Stimulated activated memory B cell treated with anti-CD40 and anti-IgM and Interleukin-4, amounts not matched to agents 10 μg/mL and 1 μg/mL and 100 μg/mL, for 72 hours (primary cell): ENCODE data around the gene ZFYVE21.

Experiments used
- ATAC-seq: fragments of 150-1000 bp; cut with Tn5 transposase; 2 replicates; pipeline ENCODE4 v1.10.0; 2021
- H3K27ac Mint-ChIP-seq: one replicate; pipeline ENCODE4 v1.8.0; 2022; ENCODE audit warnings: mild to moderate bottlenecking, mixed read lengths
- H3K27me3 Mint-ChIP-seq: one replicate; pipeline ENCODE4 v1.8.0; 2022; ENCODE audit warnings: mixed read lengths
- H3K36me3 Mint-ChIP-seq: one replicate; pipeline ENCODE4 v1.8.0; 2022; ENCODE audit warnings: mixed read lengths
- H3K4me1 Mint-ChIP-seq: one replicate; pipeline ENCODE4 v1.8.0; 2022; ENCODE audit warnings: mixed read lengths
- H3K4me3 Mint-ChIP-seq: one replicate; pipeline ENCODE4 v1.8.0; 2022; ENCODE audit warnings: mild to moderate bottlenecking, moderate library complexity, mixed read lengths
- H3K9me3 Mint-ChIP-seq: one replicate; pipeline ENCODE4 v1.8.0; 2022; ENCODE audit warnings: mixed read lengths

The ZFYVE21 gene

GRCh38 chr14:103715052-103716000 lies at the start of gene ZFYVE21, which contains the start of gene XRCC3:
TSS of gene ZFYVE21 (plus strand) at chr14:103715810. CDS start at chr14:103715842, 32 bp downstream.
TSS of gene XRCC3 (minus strand) at chr14:103715451. CDS start at chr14:103711087, 4,364 bp downstream.
- H3K4me3 Mint-ChIP-seq: peak within 1 kb of the TSS; percentile 88
- H3K36me3 Mint-ChIP-seq: no peaks in the 10 kb centered on the region
- H3K9me3 Mint-ChIP-seq: no peaks in the 10 kb centered on the region
- peaks cover 51% of the 10 kb centered on the region for H3K4me1 Mint-ChIP-seq
- peak within 1 kb of the TSS; percentile 75 for H3K27ac Mint-ChIP-seq
- ATAC-seq: peak; percentile 97
- H3K27me3 Mint-ChIP-seq: no peaks in the 10 kb centered on the region

DNA sequence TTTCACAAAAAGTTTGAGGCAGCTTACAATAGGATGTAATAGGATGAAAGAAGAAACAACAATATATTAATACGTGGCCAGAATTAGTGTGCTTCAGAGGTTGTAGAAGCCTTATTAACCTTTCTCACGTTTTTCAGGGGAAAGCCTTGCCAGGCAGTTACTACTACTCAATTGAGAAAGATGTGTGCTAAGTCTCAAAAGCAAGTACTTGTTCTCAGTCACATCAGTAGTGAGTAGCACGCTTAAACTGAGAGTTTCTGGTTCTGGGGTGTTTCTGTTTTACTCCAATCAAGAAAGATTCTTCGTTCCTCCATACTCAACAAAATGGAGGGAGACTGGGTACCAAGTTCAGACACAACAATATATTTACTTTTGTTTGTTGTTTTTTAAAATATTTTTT lies 47.9 kb upstream of the ZFYVE21 start:
- peaks cover 31% of the 10 kb centered on the region for H3K36me3 Mint-ChIP-seq
- H3K27me3 Mint-ChIP-seq: no peaks in the 10 kb centered on the region
- ATAC-seq: no peak
- H3K27ac Mint-ChIP-seq: no peak overlapping the region
- H3K4me3 Mint-ChIP-seq: no peak overlapping the region
- no peaks in the 10 kb centered on the region for H3K4me1 Mint-ChIP-seq
- H3K9me3 Mint-ChIP-seq: no peaks in the 10 kb centered on the region

DNA sequence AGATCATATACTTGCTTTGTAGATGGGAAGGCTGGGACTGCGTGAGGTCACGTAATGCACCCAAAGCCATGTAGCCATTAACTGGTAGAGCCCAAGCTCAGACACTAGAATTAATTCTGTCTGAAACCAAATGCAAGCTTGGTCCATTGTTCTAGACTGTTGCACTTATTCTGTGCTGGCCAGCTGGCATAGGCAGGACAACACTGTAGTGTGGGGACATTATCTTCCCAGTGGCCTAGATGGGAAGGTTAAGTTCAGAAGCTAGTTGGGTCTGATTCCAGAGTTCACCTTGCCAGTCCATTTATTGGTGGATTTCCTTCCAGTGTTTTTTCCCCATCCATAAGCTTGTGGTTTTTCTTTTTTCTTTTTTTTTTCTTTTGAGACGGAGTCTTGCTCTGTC lies 47.5 kb upstream of the ZFYVE21 start:
- no peak overlapping the region for H3K27ac Mint-ChIP-seq
- H3K9me3 Mint-ChIP-seq: no peaks in the 10 kb centered on the region
- no peak overlapping the region for H3K4me3 Mint-ChIP-seq
- no peak for ATAC-seq
- H3K27me3 Mint-ChIP-seq: no peaks in the 10 kb centered on the region
- no peaks in the 10 kb centered on the region for H3K4me1 Mint-ChIP-seq
- H3K36me3 Mint-ChIP-seq: peaks cover 35% of the 10 kb centered on the region

GRCh38 chr14:103669370-103669769 lies 46.2 kb upstream of the ZFYVE21 start:
- Mint-ChIP-seq H3K36me3 (peaks cover 35% of the 10 kb centered on the region), H3K27ac (no peak overlapping the region)

GRCh38 chr14:103671911-103672310 lies 43.7 kb upstream of the ZFYVE21 start:
- Mint-ChIP-seq H3K27ac (no peak overlapping the region), H3K27me3 (no peaks in the 10 kb centered on the region), H3K36me3 (peaks cover 49% of the 10 kb centered on the region), H3K4me3 (no peak overlapping the region), H3K9me3 (no peaks in the 10 kb centered on the region), H3K4me1 (no peaks in the 10 kb centered on the region)
- ATAC-seq: no peak

More at GRCh38 chr14:103669370-103669769, 46.2 kb upstream of the ZFYVE21 start:
- Mint-ChIP-seq H3K4me3 (no peak overlapping the region), H3K4me1 (no peaks in the 10 kb centered on the region), H3K27me3 (no peaks in the 10 kb centered on the region), H3K9me3 (no peaks in the 10 kb centered on the region)
- no peak for ATAC-seq

DNA sequence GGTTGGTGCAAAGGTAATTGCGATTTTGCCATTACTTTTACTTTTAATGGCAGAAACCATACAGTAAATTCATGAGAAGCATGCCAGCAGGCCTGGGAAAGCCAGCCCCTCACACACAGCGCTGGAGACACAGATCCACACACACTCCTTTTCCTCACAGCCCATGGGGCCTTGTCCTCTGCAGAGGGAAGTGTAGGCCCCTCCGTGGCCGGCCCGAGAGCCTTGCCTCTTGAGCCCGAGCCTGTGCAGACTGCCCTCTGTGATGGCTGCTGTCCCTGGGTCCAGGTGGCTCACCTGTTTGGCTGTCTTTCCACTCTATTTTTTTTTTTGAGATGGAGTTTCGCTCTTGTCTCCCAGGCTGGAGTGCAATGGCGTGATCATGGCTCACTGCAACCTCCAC lies 39.7 kb upstream of the ZFYVE21 start:
- no peaks in the 10 kb centered on the region for H3K27me3 Mint-ChIP-seq
- H3K36me3 Mint-ChIP-seq: peaks cover 55% of the 10 kb centered on the region
- H3K9me3 Mint-ChIP-seq: no peaks in the 10 kb centered on the region
- peaks cover 10% of the 10 kb centered on the region for H3K4me1 Mint-ChIP-seq
- no peak for ATAC-seq
- no peak overlapping the region for H3K4me3 Mint-ChIP-seq
- no peak overlapping the region for H3K27ac Mint-ChIP-seq

GRCh38 chr14:103676881-103677675 lies 38.5 kb upstream of the ZFYVE21 start:
- H3K9me3 Mint-ChIP-seq: no peaks in the 10 kb centered on the region
- peaks cover 10% of the 10 kb centered on the region for H3K4me1 Mint-ChIP-seq
- no peak overlapping the region for H3K27ac Mint-ChIP-seq
- no peak for ATAC-seq
- peaks cover 48% of the 10 kb centered on the region for H3K36me3 Mint-ChIP-seq
- no peaks in the 10 kb centered on the region for H3K27me3 Mint-ChIP-seq
- H3K4me3 Mint-ChIP-seq: no peak overlapping the region

- Mint-ChIP-seq H3K27me3 (no peaks in the 10 kb centered on the region), H3K4me3 (no peak overlapping the region), H3K4me1 (peaks cover 10% of the 10 kb centered on the region), H3K9me3 (no peaks in the 10 kb centered on the region), H3K36me3 (peaks cover 32% of the 10 kb centered on the region), H3K27ac (peak overlapping the region; percentile 41)
- peak; percentile 98 for ATAC-seq
Observed at GRCh38 chr14:103679351-103679750, 36.3 kb upstream of the ZFYVE21 start.

GRCh38 chr14:103680491-103681231 lies 34.9 kb upstream of the ZFYVE21 start:
- Mint-ChIP-seq H3K27ac (peak overlapping the region; percentile 41), H3K9me3 (no peaks in the 10 kb centered on the region), H3K4me1 (peaks cover 10% of the 10 kb centered on the region), H3K27me3 (no peaks in the 10 kb centered on the region), H3K4me3 (no peak overlapping the region), H3K36me3 (peaks cover 31% of the 10 kb centered on the region)
- ATAC-seq: no peak

DNA sequence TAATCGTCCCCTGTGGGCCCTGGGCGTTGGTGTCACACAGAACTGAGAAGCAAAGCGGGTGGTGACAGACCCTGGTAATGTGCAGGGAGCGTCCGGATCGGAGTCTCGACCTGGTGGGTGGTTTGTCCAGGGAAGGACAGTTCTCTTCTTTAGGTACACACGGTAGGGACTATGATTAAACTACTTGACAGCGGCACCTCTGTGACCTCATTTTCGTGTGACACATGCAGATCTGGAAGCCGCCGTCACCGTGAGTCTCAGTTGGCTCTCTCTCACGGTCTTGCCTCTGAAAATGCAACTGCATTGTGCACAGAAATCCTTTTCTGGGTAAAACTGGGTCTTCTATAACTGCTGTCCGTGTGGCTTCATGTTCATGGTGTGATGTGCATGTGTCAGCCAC lies 32.5 kb upstream of the ZFYVE21 start:
- no peaks in the 10 kb centered on the region for H3K27me3 Mint-ChIP-seq
- no peaks in the 10 kb centered on the region for H3K9me3 Mint-ChIP-seq
- no peak for ATAC-seq
- no peak overlapping the region for H3K4me3 Mint-ChIP-seq
- peaks cover 11% of the 10 kb centered on the region for H3K4me1 Mint-ChIP-seq
- H3K27ac Mint-ChIP-seq: no peak overlapping the region
- H3K36me3 Mint-ChIP-seq: peaks cover 31% of the 10 kb centered on the region

- Mint-ChIP-seq H3K4me1 (peaks cover 18% of the 10 kb centered on the region), H3K36me3 (peaks cover 26% of the 10 kb centered on the region), H3K27ac (no peak overlapping the region), H3K4me3 (no peak overlapping the region), H3K27me3 (no peaks in the 10 kb centered on the region), H3K9me3 (no peaks in the 10 kb centered on the region)
- no peak for ATAC-seq
Observed at GRCh38 chr14:103684471-103684870, 31.1 kb upstream of the ZFYVE21 start.

DNA sequence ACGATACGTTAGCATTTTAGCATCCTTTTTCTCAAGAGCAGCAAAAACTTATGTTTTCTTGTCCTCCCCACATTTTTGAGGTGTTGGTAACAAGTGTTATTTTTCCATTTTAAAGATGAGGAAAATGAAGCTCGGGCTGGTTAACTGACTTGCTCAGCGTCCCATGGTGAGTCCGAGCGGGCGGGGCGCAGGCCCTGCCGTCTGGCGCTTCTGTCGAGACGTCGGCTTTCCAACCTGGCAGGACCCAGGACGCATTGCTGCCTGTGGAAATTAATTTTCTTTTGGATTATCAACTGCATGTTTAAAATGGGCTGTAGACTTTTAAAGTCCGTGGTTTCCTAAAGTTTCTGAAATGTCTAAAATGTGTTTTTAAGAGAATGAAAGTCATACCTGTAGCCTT lies 30.7 kb upstream of the ZFYVE21 start:
- no peaks in the 10 kb centered on the region for H3K9me3 Mint-ChIP-seq
- no peak overlapping the region for H3K27ac Mint-ChIP-seq
- ATAC-seq: no peak
- H3K4me1 Mint-ChIP-seq: peaks cover 18% of the 10 kb centered on the region
- no peak overlapping the region for H3K4me3 Mint-ChIP-seq
- peaks cover 28% of the 10 kb centered on the region for H3K36me3 Mint-ChIP-seq
- H3K27me3 Mint-ChIP-seq: no peaks in the 10 kb centered on the region

- H3K27me3 Mint-ChIP-seq: no peaks in the 10 kb centered on the region
- H3K4me1 Mint-ChIP-seq: peaks cover 23% of the 10 kb centered on the region
- no peaks in the 10 kb centered on the region for H3K9me3 Mint-ChIP-seq
- H3K4me3 Mint-ChIP-seq: no peak overlapping the region
- no peak for ATAC-seq
- H3K36me3 Mint-ChIP-seq: peaks cover 29% of the 10 kb centered on the region
- no peak overlapping the region for H3K27ac Mint-ChIP-seq
Observed at GRCh38 chr14:103685276-103686211, 30.1 kb upstream of the ZFYVE21 start.

GRCh38 chr14:103686831-103687485 lies 28.7 kb upstream of the ZFYVE21 start:
- Mint-ChIP-seq H3K27me3 (no peaks in the 10 kb centered on the region), H3K27ac (no peak overlapping the region), H3K36me3 (peaks cover 29% of the 10 kb centered on the region), H3K4me1 (peaks cover 37% of the 10 kb centered on the region), H3K9me3 (no peaks in the 10 kb centered on the region), H3K4me3 (no peak overlapping the region)
- ATAC-seq: no peak
